Naive thymus-derived CD4-positive, alpha-beta T cell (primary cell): Measurements from ENCODE around the gene LRFN2. TPM values are rescaled to one million over a fixed set of nuclear protein-coding genes. Genes with fewer than 3 reads are reported as not detected.

Experiments used
- ATAC-seq: fragments of 150-1000 bp; cut with Tn5 transposase; 2 replicates; pipeline ENCODE4 v1.10.0; 2021; ENCODE audit warnings: mild to moderate bottlenecking, moderate library complexity
- CTCF ChIA-PET: fragments of 350-600 bp; sonication (Branson Sonifier 250); formaldehyde crosslinking; loops from one replicate; lab custom pipeline; 2021; ENCODE audit warnings: antibody characterized with exemption; lab: Charles Lee
- POLR2A ChIA-PET: fragments of 350-600 bp; sonication (Branson Sonifier 250); formaldehyde crosslinking; loops from one replicate; lab custom pipeline; 2021; ENCODE audit warnings: antibody characterized with exemption, inconsistent platforms; lab: Charles Lee
- DNase-seq, 9 donors: peaks; one replicate each; pipeline versions ENCODE4 v3.0.0 to v3.0.0-alpha.2; 2020 to 2022; ENCODE audit warnings: mixed read lengths in 1 of 9
- H3K27ac ChIP-seq: one replicate; pipeline ENCODE4 v1.7.0; 2013; ENCODE audit warnings: mild to moderate bottlenecking, low read depth, low read length, moderate library complexity
- H3K27me3 ChIP-seq, 2 donors: one replicate each; pipeline ENCODE4 v1.7.0; 2013; ENCODE audit warnings: low read length in 2 of 2, mild to moderate bottlenecking in 2 of 2, moderate library complexity in 2 of 2; ENCODE audit not compliant: control insufficient read depth in 2 of 2, insufficient read depth in 2 of 2
- H3K36me3 ChIP-seq, 3 experiments: 1 replicate in 2 of 3; 2 replicates in 1 of 3; pipeline ENCODE4 v1.7.0; 2013; ENCODE audit warnings: low read length in 3 of 3, mild to moderate bottlenecking in 3 of 3, moderate library complexity in 1 of 3; ENCODE audit not compliant: insufficient read depth in 3 of 3, control insufficient read depth in 2 of 3
- H3K4me1 ChIP-seq, 2 donors: one replicate each; pipeline ENCODE4 v1.7.0; 2013; ENCODE audit warnings: low read length in 2 of 2, mild to moderate bottlenecking in 2 of 2, moderate library complexity in 1 of 2; ENCODE audit not compliant: control insufficient read depth in 2 of 2, insufficient read depth in 2 of 2
- H3K4me3 ChIP-seq: 2 replicates; pipeline ENCODE4 v1.7.0; 2013; ENCODE audit warnings: mild to moderate bottlenecking, low read length
- H3K9me3 ChIP-seq, 3 experiments: 1 replicate in 2 of 3; 2 replicates in 1 of 3; pipeline ENCODE4 v1.7.0; 2013; ENCODE audit warnings: low read length in 3 of 3; ENCODE audit not compliant: control insufficient read depth in 2 of 3
- H3K27ac Mint-ChIP-seq, 9 donors: one replicate each; pipeline ENCODE4 v1.8.0; 2020 to 2022; ENCODE audit warnings: mixed read lengths in 9 of 9, mild to moderate bottlenecking in 8 of 9, moderate library complexity in 5 of 9, inconsistent platforms in 2 of 9
- H3K27me3 Mint-ChIP-seq, 5 donors: one replicate each; pipeline ENCODE4 v1.8.0; 2021 to 2022; ENCODE audit warnings: mixed read lengths in 5 of 5, mild to moderate bottlenecking in 1 of 5
- H3K36me3 Mint-ChIP-seq, 5 donors: one replicate each; pipeline ENCODE4 v1.8.0; 2020 to 2022; ENCODE audit warnings: mixed read lengths in 5 of 5, mild to moderate bottlenecking in 3 of 5, inconsistent platforms in 1 of 5
- H3K4me1 Mint-ChIP-seq, 7 donors: one replicate each; pipeline ENCODE4 v1.8.0; 2020 to 2022; ENCODE audit warnings: mixed read lengths in 7 of 7, mild to moderate bottlenecking in 3 of 7, inconsistent platforms in 1 of 7
- H3K4me3 Mint-ChIP-seq, 10 donors: one replicate each; pipeline ENCODE4 v1.8.0; 2020 to 2022; ENCODE audit warnings: mild to moderate bottlenecking in 10 of 10, mixed read lengths in 10 of 10, moderate library complexity in 6 of 10, inconsistent platforms in 2 of 10
- H3K9me3 Mint-ChIP-seq, 11 donors: one replicate each; pipeline ENCODE4 v1.8.0; 2020 to 2022; ENCODE audit warnings: mixed read lengths in 11 of 11, mild to moderate bottlenecking in 4 of 11, inconsistent platforms in 1 of 11, moderate library complexity in 1 of 11
- intact Hi-C, 2 donors: fragments of 100-400 bp; cut with micrococcal nuclease; formaldehyde crosslinking; loops; one replicate each; pipeline ENCODE4 v1.15.1; 2023
- polyA plus RNA-seq, 2 donors: library from polyadenylated mRNA; unstranded; fragments of 300-500 nt; fragmentation: Illumina TruSeq; gene quantifications; one replicate each; pipeline ENCODE4 v1.2.3, GENCODE V29; 2021
- total RNA-seq, 6 experiments: library from RNA in 5 of 6; stranded (reverse) in 5 of 6; gene quantifications; 1 replicate in 5 of 6; 2 replicates in 1 of 6; pipeline ENCODE4 v1.2.3 and lab custom pipeline; 2021 to 2026

The LRFN2 gene
- total and polyA plus RNA-seq, 7 experiments from 2014 or later, result 0.13 to 4.6 (median 0.43) TPM; not detected in 2

- peaks cover 0 to 21% (median 0%) of the 10 kb centered on the region in 5 donors for H3K27me3 Mint-ChIP-seq
- no peaks in the 10 kb centered on the region for H3K36me3 ChIP-seq
- peaks cover 0 to 3% of the 10 kb centered on the region in 2 donors for H3K27me3 ChIP-seq
- H3K9me3 ChIP-seq, result no peaks in the 10 kb centered on the region
- no peak overlapping the region for H3K27ac ChIP-seq
- H3K27ac Mint-ChIP-seq, result no peak overlapping the region
- H3K4me3 ChIP-seq, result no peak overlapping the region
- no peaks in the 10 kb centered on the region for H3K4me1 Mint-ChIP-seq
- no peaks in the 10 kb centered on the region for H3K4me1 ChIP-seq
- ChIA-PET CTCF (no interaction called here), POLR2A (no interaction called here)
- H3K9me3 Mint-ChIP-seq, result no peaks in the 10 kb centered on the region
- H3K36me3 Mint-ChIP-seq, result no peaks in the 10 kb centered on the region
- no peak for DNase-seq
- H3K4me3 Mint-ChIP-seq, result no peak overlapping the region
- no peak for ATAC-seq
- intact Hi-C loops, result no loop called here
Observed at GRCh38 chr6:40498148-40498547, 89.0 kb downstream of the LRFN2 start.

GRCh38 chr6:40492187-40492586 lies 95.0 kb downstream of the LRFN2 start:
- Mint-ChIP-seq H3K27me3 (peaks cover 0 to 21% (median 3%) of the 10 kb centered on the region in 5 donors), H3K9me3 (peaks cover 0 to 2% (median 0%) of the 10 kb centered on the region in 11 donors), H3K27ac (no peak overlapping the region), H3K4me1 (no peaks in the 10 kb centered on the region), H3K4me3 (no peak overlapping the region), H3K36me3 (no peaks in the 10 kb centered on the region)
- DNase-seq (no peak), ATAC-seq (no peak)
- Histone ChIP-seq H3K9me3 (no peaks in the 10 kb centered on the region), H3K4me3 (no peak overlapping the region), H3K36me3 (no peaks in the 10 kb centered on the region), H3K27ac (no peak overlapping the region), H3K27me3 (no peaks in the 10 kb centered on the region), H3K4me1 (no peaks in the 10 kb centered on the region)
- ChIA-PET POLR2A (no interaction called here), CTCF (no interaction called here)
- intact Hi-C loops, result no loop called here

GRCh38 chr6:40490508-40490907 lies 96.7 kb downstream of the LRFN2 start:
- Histone ChIP-seq H3K4me3 (no peak overlapping the region), H3K9me3 (no peaks in the 10 kb centered on the region), H3K36me3 (no peaks in the 10 kb centered on the region), H3K27me3 (no peaks in the 10 kb centered on the region), H3K4me1 (no peaks in the 10 kb centered on the region), H3K27ac (no peak overlapping the region)
- CTCF ChIA-PET, result no interaction called here
- peaks cover 0 to 3% (median 0%) of the 10 kb centered on the region in 11 donors for H3K9me3 Mint-ChIP-seq
- DNase-seq (no peak), ATAC-seq (no peak)
- no peak overlapping the region for H3K4me3 Mint-ChIP-seq
- POLR2A ChIA-PET, result no interaction called here
- H3K4me1 Mint-ChIP-seq, result peaks cover 0 to 1% (median 0%) of the 10 kb centered on the region in 7 donors
- no peaks in the 10 kb centered on the region for H3K36me3 Mint-ChIP-seq
- intact Hi-C loops, result no loop called here
- H3K27ac Mint-ChIP-seq, result no peak overlapping the region
- peaks cover 0 to 30% (median 7%) of the 10 kb centered on the region in 5 donors for H3K27me3 Mint-ChIP-seq

GRCh38 chr6:40489798-40490197 lies 97.4 kb downstream of the LRFN2 start:
- Histone ChIP-seq H3K27me3 (no peaks in the 10 kb centered on the region), H3K36me3 (no peaks in the 10 kb centered on the region), H3K27ac (no peak overlapping the region), H3K9me3 (no peaks in the 10 kb centered on the region), H3K4me1 (no peaks in the 10 kb centered on the region), H3K4me3 (no peak overlapping the region)
- no peak overlapping the region for H3K27ac Mint-ChIP-seq
- H3K9me3 Mint-ChIP-seq, result peaks cover 0 to 3% (median 0%) of the 10 kb centered on the region in 11 donors
- peaks cover 0 to 30% (median 7%) of the 10 kb centered on the region in 5 donors for H3K27me3 Mint-ChIP-seq
- H3K4me1 Mint-ChIP-seq, result peaks cover 0 to 5% (median 0%) of the 10 kb centered on the region in 7 donors
- H3K36me3 Mint-ChIP-seq, result no peaks in the 10 kb centered on the region
- CTCF ChIA-PET, result no interaction called here
- ATAC-seq (no peak), DNase-seq (no peak)
- POLR2A ChIA-PET, result no interaction called here
- intact Hi-C loops, result no loop called here
- no peak overlapping the region for H3K4me3 Mint-ChIP-seq

- Mint-ChIP-seq H3K27ac (no peak overlapping the region), H3K36me3 (no peaks in the 10 kb centered on the region), H3K9me3 (peaks cover 0 to 3% (median 0%) of the 10 kb centered on the region in 11 donors), H3K4me3 (no peak overlapping the region), H3K27me3 (peaks cover 0 to 33% (median 7%) of the 10 kb centered on the region in 5 donors), H3K4me1 (peaks cover 0 to 17% (median 0%) of the 10 kb centered on the region in 7 donors)
- H3K27me3 ChIP-seq, result no peaks in the 10 kb centered on the region
- ChIA-PET POLR2A (interaction anchor here (0.6 kb wide), 1 partner anchor 582 kb away, joined by 3 read pairs; no protein-coding TSS in a partner anchor), CTCF (no interaction called here)
- H3K4me1 ChIP-seq, result no peaks in the 10 kb centered on the region
- no peaks in the 10 kb centered on the region for H3K36me3 ChIP-seq
- DNase-seq (no peak), ATAC-seq (no peak)
- no peak overlapping the region for H3K27ac ChIP-seq
- no peaks in the 10 kb centered on the region for H3K9me3 ChIP-seq
- intact Hi-C loops, result no loop called here
- H3K4me3 ChIP-seq, result no peak overlapping the region
Observed at GRCh38 chr6:40486576-40486975, 100.6 kb downstream of the LRFN2 start.

- H3K27me3 ChIP-seq, result no peaks in the 10 kb centered on the region
- no peak overlapping the region for H3K4me3 Mint-ChIP-seq
- CTCF ChIA-PET, result no interaction called here
Observed at GRCh38 chr6:40485795-40486194, 101.4 kb downstream of the LRFN2 start.

GRCh38 chr6:40485300-40485699 lies 101.9 kb downstream of the LRFN2 start:
- no peak overlapping the region for H3K27ac ChIP-seq
- no peaks in the 10 kb centered on the region for H3K27me3 ChIP-seq
- Mint-ChIP-seq H3K27me3 (peaks cover 0 to 33% (median 7%) of the 10 kb centered on the region in 5 donors), H3K4me1 (peaks cover 0 to 17% (median 0%) of the 10 kb centered on the region in 7 donors), H3K36me3 (no peaks in the 10 kb centered on the region), H3K27ac (peak overlapping the region in 1 of 9 donors; percentile 48), H3K9me3 (peaks cover 0 to 3% (median 0%) of the 10 kb centered on the region in 11 donors), H3K4me3 (no peak overlapping the region)
- ATAC-seq (no peak), DNase-seq (no peak)
- no peaks in the 10 kb centered on the region for H3K9me3 ChIP-seq
- no peaks in the 10 kb centered on the region for H3K4me1 ChIP-seq
- ChIA-PET POLR2A (interaction anchor here (0.6 kb wide), 2 partner anchors 11 to 59 kb away, joined by 3 read pairs; no protein-coding TSS in a partner anchor), CTCF (no interaction called here)
- intact Hi-C loops, result no loop called here
- H3K36me3 ChIP-seq, result no peaks in the 10 kb centered on the region
- H3K4me3 ChIP-seq, result no peak overlapping the region

More at GRCh38 chr6:40485795-40486194, 101.4 kb downstream of the LRFN2 start:
- Mint-ChIP-seq H3K36me3 (no peaks in the 10 kb centered on the region), H3K27me3 (peaks cover 0 to 34% (median 7%) of the 10 kb centered on the region in 5 donors), H3K9me3 (peaks cover 0 to 3% (median 0%) of the 10 kb centered on the region in 11 donors), H3K27ac (no peak overlapping the region), H3K4me1 (peaks cover 0 to 17% (median 0%) of the 10 kb centered on the region in 7 donors)
- no peaks in the 10 kb centered on the region for H3K4me1 ChIP-seq
- H3K9me3 ChIP-seq, result no peaks in the 10 kb centered on the region
- POLR2A ChIA-PET, result interaction anchor here (0.6 kb wide), 2 partner anchors 59 to 581 kb away, joined by 3 read pairs; no protein-coding TSS in a partner anchor
- no peak overlapping the region for H3K4me3 ChIP-seq
- no peak for ATAC-seq
- no peak overlapping the region for H3K27ac ChIP-seq
- no peaks in the 10 kb centered on the region for H3K36me3 ChIP-seq
- intact Hi-C loops, result no loop called here
- no peak for DNase-seq
